ENCODE data around the gene CRYBG3.
A peak's percentile ranks its signal among the peaks of the same experiment; 100 is the strongest.

The CRYBG3 gene

GRCh38 chr3:97839944-97840343, 18.1 kb downstream of the CRYBG3 start:
- DNase-seq: no peak

GRCh38 chr3:97841304-97841703, 19.5 kb downstream of the CRYBG3 start:
- no peak for DNase-seq

- no peak for DNase-seq
Measured at GRCh38 chr3:97841956-97842355, 20.1 kb downstream of the CRYBG3 start.

- DNase-seq: no peak
Measured at GRCh38 chr3:97848779-97849178, 27.0 kb downstream of the CRYBG3 start.

GRCh38 chr3:97857401-97857800, 35.6 kb downstream of the CRYBG3 start:
- DNase-seq: no peak

- DNase-seq: no peak
Measured at GRCh38 chr3:97860364-97860763, 38.6 kb downstream of the CRYBG3 start.

GRCh38 chr3:97862582-97862981, 40.8 kb downstream of the CRYBG3 start:
- no peak for DNase-seq

- no peak for DNase-seq
Measured at GRCh38 chr3:97863031-97863430, 41.2 kb downstream of the CRYBG3 start.

- DNase-seq: no peak
Measured at GRCh38 chr3:97863775-97864174, 42.0 kb downstream of the CRYBG3 start.

GRCh38 chr3:97871186-97871585, 49.4 kb downstream of the CRYBG3 start:
- DNase-seq: no peak

- DNase-seq: peak; percentile 7 to 21
Measured at GRCh38 chr3:97871801-97872524, 50.2 kb downstream of the CRYBG3 start.

GRCh38 chr3:97872525-97873042, 50.8 kb downstream of the CRYBG3 start:
- DNase-seq: no peak

- DNase-seq: no peak
Measured at GRCh38 chr3:97880267-97880666, 58.5 kb downstream of the CRYBG3 start.

GRCh38 chr3:97882975-97883598, 61.3 kb downstream of the CRYBG3 start:
- DNase-seq: peak in 1 of 2 experiments; percentile 2

- DNase-seq: no peak
Measured at GRCh38 chr3:97883736-97884135, 61.9 kb downstream of the CRYBG3 start.

- no peak for DNase-seq
Measured at GRCh38 chr3:97884586-97885123, 62.8 kb downstream of the CRYBG3 start.

- no peak for DNase-seq
Measured at GRCh38 chr3:97885931-97886824, 64.4 kb downstream of the CRYBG3 start.

GRCh38 chr3:97889814-97890213, 68.0 kb downstream of the CRYBG3 start:
- no peak for DNase-seq

GRCh38 chr3:97892852-97893251, 71.0 kb downstream of the CRYBG3 start:
- DNase-seq: no peak

- no peak for DNase-seq
Measured at GRCh38 chr3:97895216-97895615, 73.4 kb downstream of the CRYBG3 start.

GRCh38 chr3:97896129-97896528, 74.3 kb downstream of the CRYBG3 start:
- no peak for DNase-seq

- no peak for DNase-seq
Measured at GRCh38 chr3:97896547-97896946, 74.7 kb downstream of the CRYBG3 start.

- no peak for DNase-seq
Measured at GRCh38 chr3:97899331-97899730, 77.5 kb downstream of the CRYBG3 start.

All from activated CD4-positive, alpha-beta T cell treated with anti-CD3 and anti-CD28 coated beads, Interleukin-2, amount 50 U/mL, for 4 hours (primary cell).